SU-DHL-6 (cell line): ENCODE measurements around the gene DHFR.

Experiments used
- CTCF ChIP-seq: fragments of 200-600 bp; sonication (generic); IDR thresholded peaks from one replicate; pipeline ENCODE4 v1.5.1; 2017; ENCODE audit warnings: antibody characterized with exemption, mild to moderate bottlenecking, low read length, moderate library complexity; ENCODE audit not compliant: insufficient read depth, poor library complexity, severe bottlenecking
- EZH2phosphoT487 ChIP-seq: fragments of 200-600 bp; sonication (generic), shearing (Covaris generic); conservative IDR thresholded peaks from 2 replicates; pipeline ENCODE4 v1.6.1; 2018; ENCODE audit warnings: mild to moderate bottlenecking, antibody characterized with exemption, low read length, moderate library complexity, mixed read lengths

- TF ChIP-seq CTCF (no peak), EZH2phosphoT487 (no peak)
These were observed 45.1 kb downstream of the DHFR start for GRCh38 chr5:80609692-80610091.
